Measurements from ENCODE around the gene LCE2A.
A peak's percentile ranks its signal among the peaks of the same experiment; 100 is the strongest.

LCE2A gene

GRCh38 chr1:152739841-152740240 is 41.7 kb downstream of the LCE2A start:
- peak overlapping the region in 1 of 21 experiments; percentile 24 for H3K27ac ChIP-seq
- no peak overlapping the region for H3K4me3 ChIP-seq

- Histone ChIP-seq H3K27ac (no peak overlapping the region), H3K4me3 (no peak overlapping the region)
These were observed 43.5 kb downstream of the LCE2A start for GRCh38 chr1:152741656-152742055.

GRCh38 chr1:152743371-152744145 is 45.4 kb downstream of the LCE2A start:
- Histone ChIP-seq H3K27ac (no peak overlapping the region), H3K4me3 (no peak overlapping the region)

GRCh38 chr1:152745289-152745704 is 47.2 kb downstream of the LCE2A start:
- Histone ChIP-seq H3K4me3 (no peak overlapping the region), H3K27ac (no peak overlapping the region)

- no peak overlapping the region for H3K4me3 ChIP-seq
These were observed 47.8 kb downstream of the LCE2A start for GRCh38 chr1:152745765-152746444.

GRCh38 chr1:152747831-152748230 is 49.7 kb downstream of the LCE2A start:
- Histone ChIP-seq H3K27ac (no peak overlapping the region), H3K4me3 (no peak overlapping the region)

More at GRCh38 chr1:152745765-152746444, 47.8 kb downstream of the LCE2A start:
- H3K27ac ChIP-seq: no peak overlapping the region
